Activated naive CD4-positive, alpha-beta T cell (primary cell): Measurements from ENCODE around the gene MBNL1.

Source experiments
- DNase-seq, 4 experiments: peaks; one replicate each; lab custom pipeline; 2025; lab: John Stamatoyannopoulos, UW

MBNL1 gene

DNA sequence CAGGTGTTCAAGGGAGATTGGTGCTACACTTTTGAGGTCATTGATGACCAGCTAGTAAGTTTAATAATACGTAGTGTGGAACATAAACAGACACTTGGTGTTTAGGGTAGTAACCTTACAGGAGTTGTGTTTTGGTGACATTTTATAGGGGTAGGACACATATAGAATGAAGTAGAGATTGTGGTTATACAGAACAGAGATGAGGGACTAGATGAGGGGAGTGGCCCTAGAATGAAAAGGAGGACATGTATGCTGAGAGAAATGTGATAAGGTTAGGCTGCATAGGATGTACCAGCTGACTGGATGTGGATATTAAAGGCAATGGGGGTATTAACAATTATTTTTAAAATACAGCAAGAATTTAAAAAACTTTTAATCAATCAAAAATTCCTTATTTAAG is 8.0 kb downstream of the MBNL1 start:
- DNase-seq: no peak

DNA sequence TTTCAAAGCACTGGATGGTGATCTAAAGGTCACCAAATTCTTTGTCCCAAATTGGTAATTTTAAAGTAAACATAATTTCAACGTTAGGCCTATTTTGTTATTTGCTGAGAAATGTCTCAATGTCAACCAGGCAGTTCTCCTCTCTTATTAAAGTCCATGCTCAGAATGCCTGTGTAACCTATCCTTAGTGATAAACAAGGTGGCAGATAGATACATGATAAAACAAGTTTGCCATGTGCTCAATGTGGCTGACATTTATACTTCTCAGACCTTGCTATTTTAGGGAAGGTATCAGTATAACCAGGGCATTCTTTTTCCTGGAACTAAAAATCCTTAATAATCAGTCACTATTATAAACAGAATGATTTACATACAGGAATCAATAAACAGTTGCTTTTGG is 8.5 kb downstream of the MBNL1 start:
- no peak for DNase-seq

DNA sequence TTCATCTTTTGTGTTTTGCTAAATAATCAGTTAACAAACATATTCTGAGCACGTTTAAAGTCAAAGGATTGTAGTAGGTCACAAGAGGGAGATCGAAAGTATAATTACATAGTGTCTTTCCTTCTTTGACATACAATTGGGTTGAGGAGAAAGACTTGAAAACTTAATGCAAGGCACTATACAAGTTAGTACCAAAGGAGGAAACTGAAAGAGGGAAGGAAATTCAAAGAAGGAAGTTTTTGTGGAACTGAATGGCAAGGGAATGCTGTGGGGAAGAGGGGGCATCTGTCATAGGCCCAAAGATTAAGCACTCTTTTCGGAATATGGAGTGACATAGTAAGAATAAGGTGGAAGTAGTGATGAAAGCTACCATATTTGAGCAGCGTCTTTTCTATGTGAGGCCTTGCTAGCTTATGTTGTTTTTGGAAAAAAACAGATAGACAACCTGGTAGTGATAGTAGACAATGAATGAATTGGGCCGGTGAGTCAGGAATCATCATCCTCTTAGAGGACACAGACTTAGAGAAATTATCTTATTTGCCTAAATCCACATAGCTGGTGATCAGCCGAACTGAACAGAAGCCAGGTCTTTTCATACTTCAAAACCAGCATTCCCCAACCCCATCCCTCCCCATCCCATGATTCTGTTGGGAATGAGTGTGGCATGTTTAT is 10.2 kb downstream of the MBNL1 start:
- no peak for DNase-seq

GRCh38 chr3:152279479-152279878 is 10.8 kb downstream of the MBNL1 start:
- DNase-seq: no peak

DNA sequence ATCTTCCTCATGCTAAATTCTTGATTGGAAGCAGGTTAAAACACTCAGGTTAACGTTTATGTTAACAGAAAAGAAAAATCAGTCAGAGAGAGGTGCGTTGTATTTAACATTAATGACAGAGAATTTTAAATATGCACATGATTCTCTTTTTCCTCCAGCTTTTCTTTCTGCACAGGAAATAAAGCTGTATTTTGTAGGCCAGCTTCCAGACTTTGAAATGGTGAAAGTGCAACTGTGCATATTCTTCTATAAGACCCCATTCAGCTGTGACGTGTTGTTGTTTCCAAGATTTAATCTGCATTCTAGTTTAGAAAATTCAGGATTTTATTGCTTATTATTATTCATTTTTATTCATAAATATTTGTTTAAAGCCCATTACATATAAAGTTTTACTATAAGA is 11.8 kb downstream of the MBNL1 start:
- DNase-seq: no peak

DNA sequence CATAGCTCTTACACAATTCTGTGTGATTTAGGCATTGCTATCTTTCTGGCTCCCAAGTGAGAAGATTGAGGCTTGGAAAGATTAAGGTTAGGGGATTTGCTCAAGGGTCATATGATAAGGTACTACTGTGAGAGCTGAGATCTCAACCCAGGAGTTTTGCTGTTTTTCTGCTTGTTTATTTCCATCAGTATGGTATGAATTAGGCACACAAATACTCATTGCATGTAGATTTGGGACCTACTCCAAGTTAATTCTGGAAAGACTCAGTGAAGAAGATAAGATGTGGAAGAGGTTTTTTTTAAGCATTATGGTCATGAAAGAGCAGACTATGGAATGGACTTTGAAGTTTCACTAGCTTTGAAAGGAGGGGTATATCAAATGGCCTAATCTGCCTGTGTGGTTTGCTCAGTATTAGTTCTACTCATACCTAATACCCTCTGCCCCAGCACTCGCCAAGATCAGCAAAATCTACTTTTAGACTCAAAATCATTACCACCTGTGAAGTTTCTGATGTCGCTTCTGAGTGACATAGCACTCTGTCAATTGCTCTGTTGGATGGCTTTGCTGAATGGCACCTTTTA is 12.5 kb downstream of the MBNL1 start:
- DNase-seq: no peak

GRCh38 chr3:152282813-152283212 is 14.1 kb downstream of the MBNL1 start:
- no peak for DNase-seq

DNA sequence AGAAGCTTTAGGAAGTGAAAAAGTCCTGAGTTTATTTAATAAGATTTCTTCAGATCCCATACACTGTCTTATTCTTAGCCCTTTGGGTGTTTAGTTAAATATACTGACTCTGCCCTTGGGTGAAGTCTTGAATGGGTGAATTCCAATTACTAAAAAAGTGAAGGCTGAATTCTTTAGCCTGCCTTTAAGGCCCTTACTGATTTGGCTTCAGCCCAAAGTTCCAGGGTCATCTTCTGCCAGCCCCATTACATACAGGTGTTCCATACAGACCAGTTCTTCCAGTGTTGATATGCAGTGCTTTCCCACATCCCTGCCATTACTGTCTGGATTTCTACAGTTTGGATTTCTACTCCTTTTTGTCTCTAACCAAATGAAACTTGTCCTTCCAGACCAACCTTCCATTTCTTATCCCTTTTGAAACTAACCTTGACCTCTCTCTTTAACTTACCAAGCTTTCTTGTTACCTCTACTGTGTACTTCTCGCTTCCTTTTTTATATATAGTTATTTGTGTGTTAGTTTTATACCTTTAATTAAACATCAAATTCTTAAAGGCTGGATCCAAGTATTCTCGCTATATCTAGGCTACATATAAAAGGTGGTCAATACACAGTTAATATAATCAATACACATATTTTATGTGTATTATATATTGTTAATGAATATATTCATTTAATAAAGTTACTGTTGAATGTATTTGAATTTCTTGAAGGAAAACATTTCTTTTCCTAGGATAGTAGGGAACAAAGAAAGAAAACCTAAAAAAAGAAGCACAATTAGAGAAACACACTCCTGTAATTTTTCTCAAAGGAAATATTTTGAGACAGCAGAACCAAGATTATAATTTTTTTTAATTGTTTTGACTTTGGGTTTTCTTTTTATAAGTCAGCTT is 15.0 kb downstream of the MBNL1 start:
- no peak for DNase-seq

GRCh38 chr3:152284906-152285305 is 16.2 kb downstream of the MBNL1 start:
- DNase-seq: no peak

- DNase-seq: no peak
These were observed 16.8 kb downstream of the MBNL1 start for GRCh38 chr3:152285509-152285908.

GRCh38 chr3:152287898-152288576 is 19.3 kb downstream of the MBNL1 start:
- DNase-seq: no peak

DNA sequence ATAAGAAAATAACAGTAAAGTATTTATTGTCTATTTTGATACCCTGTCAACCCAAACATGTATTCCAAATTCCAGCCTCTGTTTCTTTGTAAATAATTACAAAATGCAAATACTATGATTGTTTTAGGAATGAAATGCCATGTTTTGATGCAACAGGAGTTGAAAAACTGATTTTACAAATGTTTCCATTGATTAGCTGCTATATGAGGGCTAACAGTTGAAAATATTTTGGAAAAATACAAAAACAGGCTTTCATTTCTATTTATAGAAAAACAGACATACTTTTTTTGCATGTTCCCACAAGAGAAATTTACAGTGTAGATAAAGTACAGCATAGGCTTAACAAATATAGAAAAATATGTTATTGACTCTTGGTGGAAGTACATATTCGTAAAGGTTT is 20.0 kb downstream of the MBNL1 start:
- DNase-seq: no peak

DNA sequence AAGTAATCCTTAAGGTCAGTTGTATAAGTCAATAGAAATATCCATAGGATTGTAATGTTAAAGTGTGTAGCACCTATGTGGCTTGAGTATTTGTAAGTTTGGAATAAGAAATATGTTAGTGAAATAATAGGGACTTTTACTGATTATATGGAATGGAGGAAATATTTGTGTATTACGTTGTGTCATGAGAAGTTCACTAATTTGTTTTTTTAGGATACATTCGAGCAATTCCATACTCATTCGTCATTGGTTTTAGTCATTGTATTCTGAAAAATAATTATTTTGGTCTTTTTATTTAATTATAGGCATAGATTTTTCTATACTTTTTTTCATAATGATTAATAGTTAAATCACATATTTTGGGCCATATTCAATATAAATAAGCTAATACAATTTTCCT is 21.0 kb downstream of the MBNL1 start:
- DNase-seq: no peak

- no peak for DNase-seq
These were observed 21.6 kb downstream of the MBNL1 start for GRCh38 chr3:152290374-152290773.

GRCh38 chr3:152291238-152291637 is 22.5 kb downstream of the MBNL1 start:
- no peak for DNase-seq

DNA sequence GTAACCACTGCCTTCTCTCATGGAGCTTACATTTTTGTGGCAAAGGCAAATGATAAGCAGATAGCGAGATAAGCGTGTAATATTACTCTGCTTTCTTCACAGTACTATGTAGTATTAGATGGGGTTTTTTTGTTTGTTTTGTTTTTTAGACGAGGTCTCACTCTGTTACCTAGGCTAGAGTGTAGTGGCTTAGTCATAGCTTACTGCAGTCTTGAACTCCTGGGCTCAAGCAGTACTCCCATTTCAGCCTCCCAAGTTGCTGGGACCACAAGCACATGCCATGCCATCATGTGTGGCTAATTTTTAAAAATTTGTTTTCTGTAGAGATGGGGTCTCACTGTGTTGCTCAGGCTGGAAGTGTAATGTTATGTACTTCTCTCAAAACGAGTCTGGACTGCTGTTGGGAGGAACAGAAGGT is 22.9 kb downstream of the MBNL1 start:
- DNase-seq: no peak

GRCh38 chr3:152292366-152292765 is 23.6 kb downstream of the MBNL1 start:
- no peak for DNase-seq

GRCh38 chr3:152293347-152294006 is 24.7 kb downstream of the MBNL1 start:
- DNase-seq: no peak

- DNase-seq: no peak
These were observed 26.6 kb downstream of the MBNL1 start for GRCh38 chr3:152295344-152295743.

GRCh38 chr3:152295806-152296205 is 27.1 kb downstream of the MBNL1 start:
- DNase-seq: no peak

GRCh38 chr3:152296382-152296781 is 27.7 kb downstream of the MBNL1 start:
- no peak for DNase-seq

DNA sequence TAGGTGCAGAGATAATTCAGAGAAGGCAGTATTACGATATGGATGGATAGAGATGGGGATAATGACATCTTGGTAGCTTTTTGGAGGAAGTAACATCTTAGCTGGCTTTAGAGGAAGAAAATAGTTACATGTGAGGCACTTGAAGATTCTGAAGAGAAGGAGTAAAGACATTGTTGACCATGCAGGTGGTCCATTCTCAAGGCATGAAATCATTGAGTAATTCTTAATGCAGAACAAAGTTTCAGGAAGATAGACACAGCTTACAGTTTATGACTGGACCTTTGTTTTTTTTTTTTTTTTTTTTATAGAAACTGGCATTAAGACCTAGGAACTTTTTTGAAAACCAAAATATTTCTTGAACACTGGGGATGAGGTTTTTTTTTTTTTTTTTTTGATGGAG is 28.2 kb downstream of the MBNL1 start:
- no peak for DNase-seq
